AG04450 (cell line): ENCODE measurements around the gene TRMO. TPM values are rescaled to one million over a fixed set of nuclear protein-coding genes. Genes with fewer than 3 reads are reported as not detected.

Source experiments
- CTCF ChIA-PET: fragments of 300-600, 350-600 bp; formaldehyde crosslinking; extraction: SDS; loops from one replicate; lab custom pipeline; 2022; ENCODE audit warnings: antibody characterized with exemption, inconsistent platforms; lab: Charles Lee
- POLR2A ChIA-PET: fragments of 350-600 bp; formaldehyde crosslinking; extraction: SDS; loops from one replicate; lab custom pipeline; 2021; ENCODE audit warnings: antibody characterized with exemption, inconsistent platforms; lab: Yijun Ruan, JAX
- DNase-seq: peaks from one replicate; pipeline ENCODE4 v3.0.0-alpha.2; 2011; ENCODE audit warnings: low read depth, low spot score
- H3K27ac ChIP-seq: one replicate; pipeline ENCODE4 v1.5.1; 2012; ENCODE audit warnings: low read depth, low read length, control low read depth
- H3K27me3 ChIP-seq: one replicate; pipeline ENCODE4 v1.6.0; 2012; ENCODE audit warnings: low read length; ENCODE audit not compliant: control insufficient read depth, insufficient read depth
- H3K4me3 ChIP-seq: 2 replicates; pipeline ENCODE4 v1.5.1; 2011; ENCODE audit warnings: mild to moderate bottlenecking, low read depth, low read length, control low read depth
- H3K9me3 ChIP-seq: 2 replicates; pipeline ENCODE4 v1.5.1; 2012; ENCODE audit warnings: low read length; ENCODE audit not compliant: control insufficient read depth, insufficient read depth
- CTCF ChIP-seq: IDR thresholded peaks from 2 replicates; pipeline ENCODE4 v1.5.1; 2011; ENCODE audit warnings: low read depth, low read length, control low read depth, inconsistent platforms
- polyA plus RNA-seq: library from polyadenylated mRNA; depleted of rRNA; stranded (reverse); fragments of >200 nt; gene quantifications from 2 replicates; pipeline ENCODE4 v1.2.3, GENCODE V29; 2011

The TRMO gene
- polyA plus RNA-seq, 1 experiment, result 12.6 TPM

DNA sequence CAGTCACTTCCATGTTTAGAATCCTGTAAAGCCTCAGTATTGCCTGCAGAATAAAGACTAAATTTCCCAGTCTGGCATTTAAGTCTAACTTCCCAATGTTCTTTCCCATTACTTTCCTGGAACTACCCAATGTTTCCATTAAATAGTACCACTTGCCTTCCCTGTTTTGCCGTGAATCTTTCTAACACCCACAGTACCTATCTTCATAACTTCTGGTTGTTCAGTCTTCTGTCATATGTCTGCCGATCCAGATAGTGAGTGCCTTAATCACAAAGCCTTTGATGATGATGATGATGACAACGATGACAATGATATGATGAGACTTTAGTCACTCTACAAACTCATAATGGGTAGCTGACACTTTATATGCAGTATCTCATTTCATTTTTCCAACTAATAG is 22.3 kb upstream of the TRMO start:
- DNase-seq, result no peak
- H3K27me3 ChIP-seq, result peaks cover 24% of the 10 kb centered on the region
- TF ChIP-seq CTCF, result no peak
- no peak overlapping the region for H3K27ac ChIP-seq
- ChIA-PET POLR2A (no interaction called here), CTCF (interaction anchor here (3.3 kb wide), 1 partner anchor 21 kb away, joined by 18 read pairs; the partner anchor contains the start of gene TRMO)
- no peak overlapping the region for H3K4me3 ChIP-seq
- no peaks in the 10 kb centered on the region for H3K9me3 ChIP-seq

DNA sequence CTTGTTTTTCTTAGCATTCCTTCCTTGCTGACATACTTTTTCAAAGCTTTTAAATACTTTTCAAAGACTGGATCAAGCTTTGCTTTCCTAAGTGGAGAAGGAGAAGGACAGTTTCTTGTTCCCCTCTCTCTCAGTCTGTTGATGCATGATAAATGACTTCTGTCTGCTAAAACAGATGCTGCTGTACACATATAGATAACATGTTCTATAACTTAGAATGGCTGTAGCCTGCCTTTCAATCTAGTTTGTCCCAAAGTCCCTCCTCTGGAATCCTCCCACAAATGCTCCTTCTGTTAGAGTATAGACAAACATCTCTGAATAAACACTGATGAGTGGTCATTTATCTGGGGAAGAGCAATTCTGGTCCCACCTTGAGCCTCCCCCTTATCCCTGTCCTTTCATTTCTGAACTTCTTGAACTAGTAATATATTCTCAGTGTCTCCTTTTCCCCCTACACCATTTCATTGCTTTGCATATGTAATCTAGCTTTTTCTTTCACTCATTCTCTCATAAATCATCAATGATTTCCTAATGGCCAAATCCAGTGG is 21.1 kb upstream of the TRMO start:
- no peak overlapping the region for H3K27ac ChIP-seq
- peaks cover 24% of the 10 kb centered on the region for H3K27me3 ChIP-seq
- no peaks in the 10 kb centered on the region for H3K9me3 ChIP-seq
- no peak for TF ChIP-seq CTCF
- no peak for DNase-seq
- no peak overlapping the region for H3K4me3 ChIP-seq
- CTCF ChIA-PET, result interaction anchor here (0.7 to 3.3 kb wide), 2 partner anchors 15 to 20 kb away, joined by 3 to 18 read pairs; partner anchors contain the start of gene TRMO
- POLR2A ChIA-PET, result interaction anchor here (0.6 kb wide), 1 partner anchor 18 kb away, joined by 3 read pairs; no protein-coding TSS in a partner anchor

DNA sequence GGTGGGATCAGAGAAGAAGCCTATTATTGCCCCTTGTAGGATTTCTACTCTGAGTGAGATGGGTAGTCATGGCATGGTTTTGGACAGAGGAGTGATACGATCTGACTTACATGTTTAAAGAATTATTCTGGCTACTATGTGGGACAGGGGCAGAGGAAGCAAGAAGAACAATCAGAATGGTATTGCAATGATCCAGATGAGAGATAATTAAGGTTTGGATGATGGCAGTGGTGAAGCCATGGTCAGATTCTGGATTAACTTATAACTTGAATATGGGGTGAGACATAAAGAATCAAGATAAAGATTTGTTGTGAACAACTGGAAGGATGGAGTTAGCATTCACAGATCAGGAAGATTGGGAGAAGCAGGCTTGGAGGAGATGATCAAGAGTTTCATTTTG is 19.0 kb upstream of the TRMO start:
- Histone ChIP-seq H3K27me3 (peaks cover 30% of the 10 kb centered on the region), H3K4me3 (no peak overlapping the region), H3K9me3 (no peaks in the 10 kb centered on the region), H3K27ac (no peak overlapping the region)
- CTCF ChIA-PET, result interaction anchor here (2.8 kb wide), 1 partner anchor 18 kb away, joined by 13 read pairs; no protein-coding TSS in a partner anchor
- no peak for DNase-seq
- TF ChIP-seq CTCF, result no peak
- POLR2A ChIA-PET, result no interaction called here

DNA sequence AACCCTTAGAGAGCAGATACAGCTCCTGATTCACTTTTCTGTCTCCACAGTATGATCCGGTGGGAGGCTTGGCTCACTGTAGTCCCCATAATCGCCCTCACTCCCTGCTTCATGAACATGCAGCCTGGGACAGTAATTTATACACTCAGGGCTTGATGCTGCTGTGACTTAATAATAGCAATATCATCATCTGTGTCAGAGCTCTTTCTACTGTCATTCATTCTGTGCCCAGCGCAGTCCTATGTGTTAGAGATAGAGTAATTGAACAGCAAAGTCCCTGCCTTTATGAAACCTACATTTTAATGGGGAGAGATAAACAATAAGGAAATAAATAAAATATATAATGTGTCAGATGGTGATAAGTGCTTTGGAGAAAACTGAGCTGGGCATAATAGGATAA is 18.4 kb upstream of the TRMO start:
- DNase-seq, result no peak
- no peak overlapping the region for H3K4me3 ChIP-seq
- no peaks in the 10 kb centered on the region for H3K9me3 ChIP-seq
- peaks cover 36% of the 10 kb centered on the region for H3K27me3 ChIP-seq
- no peak for TF ChIP-seq CTCF
- POLR2A ChIA-PET, result no interaction called here
- H3K27ac ChIP-seq, result no peak overlapping the region
- CTCF ChIA-PET, result interaction anchor here (2.8 kb wide), 1 partner anchor 17 kb away, joined by 13 read pairs; no protein-coding TSS in a partner anchor

GRCh38 chr9:97940233-97940632 is 17.9 kb upstream of the TRMO start:
- no peak for TF ChIP-seq CTCF
- POLR2A ChIA-PET, result no interaction called here
- CTCF ChIA-PET, result interaction anchor here (1.0 to 2.8 kb wide), 2 partner anchors 17 to 39 kb away, joined by 3 to 13 read pairs; no protein-coding TSS in a partner anchor

More at GRCh38 chr9:97940233-97940632, 17.9 kb upstream of the TRMO start:
- DNase-seq, result no peak
- no peak overlapping the region for H3K27ac ChIP-seq
- H3K27me3 ChIP-seq, result peaks cover 39% of the 10 kb centered on the region
- no peak overlapping the region for H3K4me3 ChIP-seq
- no peaks in the 10 kb centered on the region for H3K9me3 ChIP-seq
